ENCODE results near the gene CEP112. TPM values are rescaled to one million over a fixed set of nuclear protein-coding genes. Genes with fewer than 3 reads are reported as not detected.
"Not testable (repeated sequence)": the region's sequence is repeated elsewhere in the genome, so short reads cannot be mapped to it uniquely, and the experiment has no call there.

Gene CEP112
- total RNA-seq, 1 experiment from 2014 or later: 41.6 TPM

DNA sequence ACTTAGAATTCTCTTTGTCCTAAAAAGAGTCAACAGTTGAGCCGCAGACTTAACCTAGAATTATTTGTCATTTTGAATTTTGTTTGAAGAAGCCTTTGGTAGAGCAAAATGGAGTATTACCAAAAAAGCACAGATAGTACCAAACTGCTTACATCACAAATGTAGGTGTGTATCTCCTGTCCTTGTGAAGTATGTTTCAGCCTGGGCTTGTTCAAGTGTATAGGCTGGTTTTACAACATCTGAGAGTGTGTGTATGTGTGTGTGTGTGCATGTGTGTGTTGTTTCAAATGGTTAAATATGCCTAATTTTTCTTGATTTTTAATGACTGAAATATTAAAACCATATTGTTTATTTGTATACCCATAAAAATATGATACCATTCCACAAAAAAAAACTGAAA lies 441.8 kb downstream of the CEP112 start:
- no peaks in the 10 kb centered on the region for H3K9me3 ChIP-seq (replicated peaks)
- no peak overlapping the region for H3K4me3 ChIP-seq
- peaks cover 15% of the 10 kb centered on the region for H3K4me1 ChIP-seq
- no peak overlapping the region for H3K27ac ChIP-seq
- DNase-seq: no peak
- H3K36me3 ChIP-seq: peaks cover 5% of the 10 kb centered on the region
- H3K27me3 ChIP-seq: no peaks in the 10 kb centered on the region

DNA sequence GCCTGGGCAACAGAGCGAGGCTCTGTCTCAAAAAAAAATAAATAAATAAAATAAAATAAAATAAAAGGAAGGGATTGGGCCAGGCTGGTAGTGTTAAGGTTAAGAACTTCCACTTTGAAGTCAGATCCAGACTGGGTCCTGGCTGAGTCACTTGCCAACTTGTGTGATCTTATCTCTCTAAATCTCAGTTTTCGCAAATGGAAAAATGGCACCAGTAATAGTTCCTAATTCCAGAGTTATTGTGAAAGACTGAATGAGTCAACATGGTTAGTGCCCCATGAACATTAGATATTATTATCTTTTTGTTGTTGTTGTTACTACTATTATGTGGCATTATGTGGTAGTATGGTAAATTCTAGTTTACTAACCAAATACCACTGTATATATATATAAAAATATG lies 442.5 kb downstream of the CEP112 start:
- Histone ChIP-seq H3K27me3 (no peaks in the 10 kb centered on the region), H3K4me1 (peaks cover 15% of the 10 kb centered on the region), H3K4me3 (no peak overlapping the region), H3K9me3 (replicated peaks) (no peaks in the 10 kb centered on the region), H3K36me3 (peaks cover 5% of the 10 kb centered on the region), H3K27ac (no peak overlapping the region)
- no peak for DNase-seq

DNA sequence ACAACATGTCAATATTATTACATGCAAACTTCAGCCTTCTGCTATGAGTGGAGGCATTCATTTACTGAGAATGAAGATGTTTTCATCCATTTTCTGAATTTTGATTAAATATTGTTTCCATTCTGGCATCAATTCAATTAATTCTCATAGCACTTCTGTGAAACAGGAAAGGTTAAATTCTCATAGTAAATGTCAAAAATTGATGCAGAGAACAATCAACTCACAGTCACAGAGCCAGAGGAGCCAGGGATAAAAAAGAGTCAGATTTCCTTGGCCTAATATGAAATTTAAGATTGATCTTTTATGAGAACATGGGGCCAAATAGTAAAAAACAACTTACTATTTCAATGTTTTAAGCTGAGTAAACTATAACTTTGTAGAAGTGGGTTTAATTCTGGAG lies 446.7 kb downstream of the CEP112 start:
- no peak overlapping the region for H3K27ac ChIP-seq
- no peak for DNase-seq
- H3K4me1 ChIP-seq: peaks cover 12% of the 10 kb centered on the region
- H3K4me3 ChIP-seq: no peak overlapping the region
- no peaks in the 10 kb centered on the region for H3K27me3 ChIP-seq
- peaks cover 14% of the 10 kb centered on the region for H3K36me3 ChIP-seq
- H3K9me3 ChIP-seq (replicated peaks): no peaks in the 10 kb centered on the region

DNA sequence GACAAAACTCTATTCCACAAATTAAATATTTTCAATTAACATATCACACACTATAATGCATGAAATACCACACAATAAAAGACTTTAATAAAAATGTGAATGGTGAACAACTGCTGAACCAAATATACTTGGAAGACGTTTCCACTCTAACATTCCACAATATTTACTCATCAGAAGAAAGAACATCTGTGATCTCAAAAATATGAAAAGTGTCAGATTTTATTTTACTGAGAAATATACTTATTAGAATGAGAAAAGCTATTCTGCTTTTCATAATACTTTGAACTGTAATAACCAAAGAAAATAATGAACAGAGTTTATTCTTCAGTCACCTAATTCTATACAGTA lies 448.7 kb downstream of the CEP112 start:
- Histone ChIP-seq H3K4me1 (peaks cover 11% of the 10 kb centered on the region), H3K27ac (peak overlapping the region; percentile 19), H3K36me3 (peaks cover 22% of the 10 kb centered on the region), H3K4me3 (no peak overlapping the region), H3K27me3 (no peaks in the 10 kb centered on the region), H3K9me3 (replicated peaks) (no peaks in the 10 kb centered on the region)
- no peak for DNase-seq

DNA sequence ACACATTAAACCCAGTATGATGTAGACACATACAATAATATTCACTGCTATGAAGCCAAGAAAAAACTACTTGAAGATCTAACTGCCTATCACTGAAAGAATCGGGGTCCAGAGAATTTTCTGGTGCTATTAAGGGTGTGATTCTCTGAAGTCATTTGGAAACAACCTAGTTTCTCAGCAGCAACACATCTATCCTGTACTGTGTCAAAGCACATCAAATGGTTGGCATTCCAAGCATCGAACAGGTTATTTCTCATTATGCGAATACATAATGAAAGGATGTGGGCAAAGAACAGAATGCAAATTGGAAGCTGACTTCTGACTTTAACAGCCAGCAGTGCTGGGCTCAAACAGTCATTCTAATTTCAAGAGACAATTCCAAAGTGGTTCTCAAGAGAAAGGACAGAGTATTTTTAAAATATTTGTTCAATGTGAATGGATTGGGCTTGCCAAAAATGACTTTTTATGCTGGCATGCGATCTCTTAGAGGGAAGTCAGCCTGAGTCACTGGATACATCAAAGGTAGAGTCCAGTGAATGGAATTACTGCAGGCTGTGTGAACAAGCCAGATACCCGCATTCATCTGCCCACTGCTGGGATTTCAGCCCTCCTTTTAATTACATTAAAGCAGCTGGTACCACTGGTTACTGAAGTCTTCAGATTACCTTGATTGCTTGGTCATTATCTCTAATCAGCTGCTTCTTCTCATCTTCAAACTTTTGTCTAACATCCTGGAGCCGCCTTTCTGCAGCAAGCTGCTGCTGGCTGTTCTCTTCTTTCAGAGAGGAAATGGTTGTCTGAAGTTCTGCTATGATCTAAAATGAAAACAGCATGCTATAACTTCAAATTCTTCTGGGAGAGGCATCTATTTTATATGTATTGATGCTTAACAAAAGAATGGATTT lies 449.3 kb downstream of the CEP112 start:
- no peaks in the 10 kb centered on the region for H3K27me3 ChIP-seq
- peaks cover 24% of the 10 kb centered on the region for H3K36me3 ChIP-seq
- H3K27ac ChIP-seq: peak overlapping the region; percentile 19
- peak; percentile 30 to 52 for DNase-seq
- no peaks in the 10 kb centered on the region for H3K9me3 ChIP-seq (replicated peaks)
- H3K4me3 ChIP-seq: no peak overlapping the region
- peaks cover 11% of the 10 kb centered on the region for H3K4me1 ChIP-seq

DNA sequence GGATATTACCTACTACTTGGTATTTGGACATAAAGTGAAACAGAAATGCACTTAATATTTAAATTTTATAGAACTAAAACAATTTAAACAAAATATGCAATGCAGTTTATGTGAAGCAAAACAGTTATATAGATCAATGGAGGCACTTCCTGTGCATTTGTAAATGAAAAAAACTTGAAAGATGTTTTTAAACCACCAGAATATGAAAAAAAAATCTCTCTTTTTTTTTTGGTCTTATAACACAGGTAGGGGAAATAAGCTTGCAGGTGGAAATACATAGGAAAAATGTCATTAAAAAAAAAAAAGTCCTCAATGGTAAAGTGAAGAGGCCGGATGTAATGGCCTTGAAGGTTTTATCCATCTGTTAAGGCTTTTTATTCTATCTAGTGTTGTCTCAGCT lies 450.2 kb downstream of the CEP112 start:
- Histone ChIP-seq H3K4me1 (peaks cover 11% of the 10 kb centered on the region), H3K4me3 (no peak overlapping the region), H3K27ac (no peak overlapping the region)

GRCh38 chr17:65739034-65739433 lies 452.9 kb downstream of the CEP112 start:
- H3K4me3 ChIP-seq: no peak overlapping the region
- peaks cover 11% of the 10 kb centered on the region for H3K4me1 ChIP-seq
- H3K36me3 ChIP-seq: peaks cover 28% of the 10 kb centered on the region
- H3K27ac ChIP-seq: no peak overlapping the region
- H3K27me3 ChIP-seq: no peaks in the 10 kb centered on the region
- no peaks in the 10 kb centered on the region for H3K9me3 ChIP-seq (replicated peaks)
- no peak for DNase-seq

More for the DNA sequence above, 450.2 kb downstream of the CEP112 start:
- Histone ChIP-seq H3K9me3 (replicated peaks) (no peaks in the 10 kb centered on the region), H3K27me3 (no peaks in the 10 kb centered on the region), H3K36me3 (peaks cover 28% of the 10 kb centered on the region)
- DNase-seq: no peak

- no peaks in the 10 kb centered on the region for H3K27me3 ChIP-seq
- no peak for DNase-seq
- H3K9me3 ChIP-seq (replicated peaks): no peaks in the 10 kb centered on the region
- H3K4me3 ChIP-seq: no peak overlapping the region
- H3K4me1 ChIP-seq: peaks cover 4% of the 10 kb centered on the region
- peaks cover 36% of the 10 kb centered on the region for H3K36me3 ChIP-seq
- no peak overlapping the region for H3K27ac ChIP-seq
Observed at GRCh38 chr17:65737451-65737850, 454.5 kb downstream of the CEP112 start.

GRCh38 chr17:65733314-65733713 lies 458.6 kb downstream of the CEP112 start:
- Histone ChIP-seq H3K27me3 (no peaks in the 10 kb centered on the region), H3K36me3 (peaks cover 26% of the 10 kb centered on the region), H3K27ac (no peak overlapping the region), H3K9me3 (replicated peaks) (no peaks in the 10 kb centered on the region), H3K4me3 (no peak overlapping the region), H3K4me1 (no peaks in the 10 kb centered on the region)
- DNase-seq: no peak

- not testable (repeated sequence) for H3K4me1 ChIP-seq; DNase-seq; H3K27me3 ChIP-seq; H3K27ac ChIP-seq; H3K4me3 ChIP-seq; H3K9me3 ChIP-seq (replicated peaks)
- peaks cover 23% of the 10 kb centered on the region for H3K36me3 ChIP-seq
Observed at GRCh38 chr17:65732667-65733066, 459.3 kb downstream of the CEP112 start.

GRCh38 chr17:65730711-65731169 lies 461.2 kb downstream of the CEP112 start:
- Histone ChIP-seq H3K36me3 (peaks cover 28% of the 10 kb centered on the region; the same call in 1 of the 2 replicates), H3K27ac (no peak overlapping the region), H3K9me3 (replicated peaks) (no peaks in the 10 kb centered on the region), H3K4me1 (no peaks in the 10 kb centered on the region), H3K27me3 (no peaks in the 10 kb centered on the region), H3K4me3 (no peak overlapping the region)
- no peak for DNase-seq

DNA sequence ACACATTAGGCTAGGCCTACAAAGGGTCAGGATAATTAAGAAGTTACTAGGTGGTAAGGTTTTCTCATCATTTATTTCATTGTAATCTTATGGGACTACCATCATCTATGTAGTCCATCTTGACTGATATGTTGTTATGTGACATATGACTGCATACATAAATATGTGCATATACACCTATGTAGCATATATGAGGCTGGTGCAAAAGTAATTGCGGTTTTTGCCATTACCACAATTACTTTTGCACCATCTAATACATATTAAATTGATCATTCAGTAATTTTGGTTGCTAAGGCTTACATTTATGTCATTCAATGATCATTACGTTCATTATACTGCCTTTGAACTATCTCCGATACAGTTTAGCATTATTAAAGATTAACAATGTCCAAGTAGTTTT lies 462.7 kb downstream of the CEP112 start:
- Histone ChIP-seq H3K36me3 (peaks cover 28% of the 10 kb centered on the region; the same call in 1 of the 2 replicates), H3K4me1 (no peaks in the 10 kb centered on the region), H3K27ac (no peak overlapping the region), H3K27me3 (no peaks in the 10 kb centered on the region), H3K9me3 (replicated peaks) (no peaks in the 10 kb centered on the region), H3K4me3 (no peak overlapping the region)
- DNase-seq: no peak

DNA sequence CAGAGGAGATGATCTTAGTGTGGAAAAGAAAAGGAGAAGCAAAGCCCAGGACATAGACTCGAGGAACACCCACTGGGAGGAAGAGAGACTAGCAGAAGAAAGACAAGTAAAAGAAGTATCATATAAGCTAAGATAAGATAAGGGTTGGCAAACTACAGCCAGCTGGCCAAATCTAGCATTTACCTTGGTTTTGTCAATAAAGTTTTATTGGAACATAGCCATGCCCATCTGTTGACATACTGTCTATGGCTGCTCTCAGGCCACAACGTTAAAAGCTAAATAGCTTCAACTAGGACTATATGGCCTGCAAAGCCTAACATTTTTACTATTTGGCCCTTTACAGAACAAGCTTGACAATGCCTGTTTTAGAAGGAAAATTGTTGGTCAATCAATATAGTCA lies 464.1 kb downstream of the CEP112 start:
- Histone ChIP-seq H3K4me3 (no peak overlapping the region), H3K4me1 (no peaks in the 10 kb centered on the region), H3K27ac (no peak overlapping the region), H3K9me3 (replicated peaks) (no peaks in the 10 kb centered on the region), H3K36me3 (peaks cover 24% of the 10 kb centered on the region; the same call in 1 of the 2 replicates), H3K27me3 (no peaks in the 10 kb centered on the region)
- no peak for DNase-seq

- Histone ChIP-seq H3K27me3 (no peaks in the 10 kb centered on the region), H3K27ac (no peak overlapping the region), H3K4me1 (no peaks in the 10 kb centered on the region), H3K36me3 (peaks cover 18% of the 10 kb centered on the region; the same call in 1 of the 2 replicates), H3K4me3 (no peak overlapping the region), H3K9me3 (replicated peaks) (no peaks in the 10 kb centered on the region)
- DNase-seq: no peak
Observed at GRCh38 chr17:65727246-65727645, 464.7 kb downstream of the CEP112 start.

- H3K4me1 ChIP-seq: no peaks in the 10 kb centered on the region
- H3K36me3 ChIP-seq: 0 out of 2 replicates have a peak, but pooled peaks cover 10% of the 10 kb centered on the region
- no peak overlapping the region for H3K4me3 ChIP-seq
- H3K9me3 ChIP-seq (replicated peaks): no peaks in the 10 kb centered on the region
- no peaks in the 10 kb centered on the region for H3K27me3 ChIP-seq
- no peak overlapping the region for H3K27ac ChIP-seq
- DNase-seq: no peak
Observed at GRCh38 chr17:65723431-65724151, 468.3 kb downstream of the CEP112 start.
